Measurements from ENCODE around the gene NAA35. TPM values are rescaled to one million over a fixed set of nuclear protein-coding genes. Genes with fewer than 3 reads are reported as not detected.

NAA35 gene
- total and polyA plus RNA-seq, 9 of the 15 experiments (the other 6 are each of a cell fraction or from before 2014, with no cell fraction given): 17.7 to 43.9 (median 29.0) TPM

- POLR2A ChIA-PET: no interaction called here
- CTCF ChIA-PET (ENCODE audit: low intra/inter-chr PET ratio): no interaction called here
- Histone ChIP-seq H3K4me1 (replicated peaks in 1 of 2; ENCODE audit: control insufficient read depth in 2 of 2, insufficient read depth in 2 of 2, low read length in 2 of 2) (no peaks in the 10 kb centered on the region; a peak in 1 of 5 replicates), H3K9me1 (ENCODE audit: control insufficient read depth, insufficient read depth, low read length) (no peaks in the 10 kb centered on the region), H3K79me2 (ENCODE audit: control insufficient read depth, insufficient read depth, low read length) (peaks cover 96% of the 10 kb centered on the region), H3K27ac (ENCODE audit: extremely low read depth, low read depth, low read length) (no peak overlapping the region), H3K4me2 (ENCODE audit: insufficient read depth, low read length) (no peak overlapping the region), H4K20me1 (replicated peaks; ENCODE audit: control insufficient read depth, insufficient read depth, low read length) (no peaks in the 10 kb centered on the region), H3K9me3 (replicated peaks; ENCODE audit: control insufficient read depth, insufficient read depth, low read depth, low read length) (no peaks in the 10 kb centered on the region), H3K9ac (ENCODE audit: insufficient read depth in 1 of 2, low read depth in 2 of 2, low read length in 2 of 2) (no peak overlapping the region), H2AFZ (ENCODE audit: low read depth, low read length) (no peak overlapping the region), H3K27me3 (ENCODE audit: control insufficient read depth in 2 of 2, insufficient read depth in 2 of 2, low read length in 2 of 2) (no peaks in the 10 kb centered on the region), H3K36me3 (ENCODE audit: control insufficient read depth, insufficient read depth, low read length) (peaks cover 65% of the 10 kb centered on the region), H3K4me3 (no peak overlapping the region)
- WGBS (ENCODE audit: insufficient coverage, low coverage, missing lambda C conversion rate): 68% methylated on average over 4 of the region's 4 CpGs
- FAIRE-seq (no peak), DNase-seq (ENCODE audit: extremely low read depth in 1 of 4, low spot score in 3 of 4) (no peak), ATAC-seq (no peak)
- intact Hi-C loops (cut with micrococcal nuclease): loop anchor here (10.0 kb wide), 1 partner anchor 405 kb away; the partner anchor contains the start of gene TUT7
- in situ Hi-C loops (cut with MboI): no loop called here
- no TSS peak for BruUV-seq (replicated peaks)
- TF ChIP-seq NFIC (IDR thresholded peaks at IDR 0.05): peak; percentile 32
- TF ChIP-seq ATF7 (IDR thresholded peaks at IDR 0.05): peak; percentile 35; the same call in 1 of the 2 replicates
- TF ChIP-seq ATF3 (IDR thresholded peaks at IDR 0.05): peak; percentile 68
- no peak for TF ChIP-seq ATF3 (CRISPR knock-in tag; conservative IDR thresholded peaks at IDR 0.05)
- TF ChIP-seq ZNF224 (CRISPR knock-in tag; IDR thresholded peaks at IDR 0.05): no peak
- no peak for TF ChIP-seq HSF4 (CRISPR knock-in tag; IDR thresholded peaks at IDR 0.05; ENCODE audit: borderline replicate concordance)
Measured at GRCh38 chr9:85949586-85950335, 8.8 kb downstream of the NAA35 start.
